Transverse colon (tissue), 4 donors: ENCODE measurements around the gene AP1G2.

Source experiments
- EP300 ChIP-seq: sonication (generic); formaldehyde crosslinking; IDR thresholded peaks from one replicate; pipeline ENCODE4 v1.6.1; 2017; ENCODE audit warnings: antibody characterized with exemption, low read depth
- POLR2A ChIP-seq: fragments of 450-650 bp; IDR thresholded peaks from one replicate; pipeline ENCODE4 v1.6.1; 2016; ENCODE audit warnings: antibody characterized with exemption, mild to moderate bottlenecking, moderate library complexity
- POLR2AphosphoS5 ChIP-seq, 3 donors: sonication (generic); formaldehyde crosslinking; IDR thresholded peaks; one replicate each; pipeline ENCODE4 v1.6.1; 2016; ENCODE audit warnings: antibody characterized with exemption in 3 of 3
- TF ChIP-seq, protein P1 (sequence below), 5 experiments: fragments of 200-600 bp in 3 of 5; fragments of 450-650 bp in 2 of 5; sonication (generic) in 3 of 5; IDR thresholded peaks; 1 replicate in 2 of 5; 2 replicates in 3 of 5; pipeline ENCODE4 v1.5.1; 2016 to 2017; ENCODE audit warnings: antibody characterized with exemption in 5 of 5, inconsistent platforms in 3 of 5, mild to moderate bottlenecking in 2 of 5, moderate library complexity in 1 of 5

DNA sequence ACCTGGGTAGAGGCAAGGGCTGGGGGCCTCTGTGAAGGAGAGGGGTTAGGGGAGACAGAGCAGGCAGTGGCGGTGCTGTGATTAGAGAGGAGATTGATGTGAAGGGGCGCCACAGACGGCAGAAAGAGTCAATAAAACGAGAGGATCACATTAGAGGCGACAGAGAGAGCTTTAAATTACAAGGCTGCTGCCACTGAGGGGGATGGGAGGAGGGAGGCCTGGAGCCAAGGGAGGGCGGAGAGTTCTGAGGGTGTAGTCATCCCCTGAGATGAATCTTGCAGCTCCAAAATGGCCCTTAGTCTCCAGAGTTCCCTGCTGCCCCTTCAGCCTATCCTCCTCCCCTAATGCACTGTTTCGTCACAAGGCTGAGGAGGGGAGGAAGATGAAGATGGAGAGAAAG lies 28.8 kb downstream of the AP1G2 start:
- TF ChIP-seq, protein P1, sequence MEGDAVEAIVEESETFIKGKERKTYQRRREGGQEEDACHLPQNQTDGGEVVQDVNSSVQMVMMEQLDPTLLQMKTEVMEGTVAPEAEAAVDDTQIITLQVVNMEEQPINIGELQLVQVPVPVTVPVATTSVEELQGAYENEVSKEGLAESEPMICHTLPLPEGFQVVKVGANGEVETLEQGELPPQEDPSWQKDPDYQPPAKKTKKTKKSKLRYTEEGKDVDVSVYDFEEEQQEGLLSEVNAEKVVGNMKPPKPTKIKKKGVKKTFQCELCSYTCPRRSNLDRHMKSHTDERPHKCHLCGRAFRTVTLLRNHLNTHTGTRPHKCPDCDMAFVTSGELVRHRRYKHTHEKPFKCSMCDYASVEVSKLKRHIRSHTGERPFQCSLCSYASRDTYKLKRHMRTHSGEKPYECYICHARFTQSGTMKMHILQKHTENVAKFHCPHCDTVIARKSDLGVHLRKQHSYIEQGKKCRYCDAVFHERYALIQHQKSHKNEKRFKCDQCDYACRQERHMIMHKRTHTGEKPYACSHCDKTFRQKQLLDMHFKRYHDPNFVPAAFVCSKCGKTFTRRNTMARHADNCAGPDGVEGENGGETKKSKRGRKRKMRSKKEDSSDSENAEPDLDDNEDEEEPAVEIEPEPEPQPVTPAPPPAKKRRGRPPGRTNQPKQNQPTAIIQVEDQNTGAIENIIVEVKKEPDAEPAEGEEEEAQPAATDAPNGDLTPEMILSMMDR (IDR thresholded peaks at IDR 0.05), result no peak
- TF ChIP-seq POLR2AphosphoS5 (IDR thresholded peaks at IDR 0.05) (no peak), POLR2A (no peak), EP300 (no peak)
